Glutamatergic neuron (in vitro differentiated cells): Measurements from ENCODE around the gene ACADL. TPM values are rescaled to one million over a fixed set of nuclear protein-coding genes. Genes with fewer than 3 reads are reported as not detected.
"Not testable (repeated sequence)": the region's sequence is repeated elsewhere in the genome, so short reads cannot be mapped to it uniquely, and the experiment has no call there.

ENCODE experiments used
- DNase-seq: peaks from one replicate; pipeline ENCODE4 v3.0.0; 2022
- H3K27ac Mint-ChIP-seq: one replicate; pipeline ENCODE4 v1.8.0; 2020; ENCODE audit warnings: mild to moderate bottlenecking, mixed read lengths, inconsistent platforms; ENCODE audit not compliant: unreplicated experiment
- H3K27me3 Mint-ChIP-seq: one replicate; pipeline ENCODE4 v1.8.0; 2020; ENCODE audit warnings: mild to moderate bottlenecking, moderate library complexity, mixed read lengths, inconsistent platforms; ENCODE audit not compliant: unreplicated experiment
- H3K36me3 Mint-ChIP-seq: one replicate; pipeline ENCODE4 v1.8.0; 2020; ENCODE audit warnings: mild to moderate bottlenecking, mixed read lengths, inconsistent platforms; ENCODE audit not compliant: unreplicated experiment
- H3K4me1 Mint-ChIP-seq: one replicate; pipeline ENCODE4 v1.8.0; 2020; ENCODE audit warnings: mild to moderate bottlenecking, low read depth, mixed read lengths, inconsistent platforms; ENCODE audit not compliant: unreplicated experiment
- H3K4me3 Mint-ChIP-seq: one replicate; pipeline ENCODE4 v1.8.0; 2020; ENCODE audit warnings: mild to moderate bottlenecking, mixed read lengths, inconsistent platforms; ENCODE audit not compliant: unreplicated experiment
- H3K9me3 Mint-ChIP-seq: one replicate; pipeline ENCODE4 v1.8.0; 2020; ENCODE audit warnings: mild to moderate bottlenecking, moderate library complexity, mixed read lengths, inconsistent platforms; ENCODE audit not compliant: unreplicated experiment
- CTCF ChIP-seq: fragments of 200-600 bp; sonication (generic); IDR thresholded peaks from one replicate; pipeline ENCODE4 v1.5.0; 2021; ENCODE audit not compliant: partially characterized antibody, unreplicated experiment
- total RNA-seq: library from RNA; stranded (reverse); fragmentation: NEBNext Ultra II Directional; extraction: Animal tissue kit (Norgen Biotek cat#: 25700); gene quantifications from one replicate; pipeline ENCODE4 v1.2.1, GENCODE V29; 2021; ENCODE audit not compliant: unreplicated experiment

The ACADL gene
- total RNA-seq, 1 donor from 2014 or later, result not detected

- Mint-ChIP-seq H3K27me3 (peaks cover 2% of the 10 kb centered on the region), H3K9me3 (peaks cover 10% of the 10 kb centered on the region), H3K4me1 (no peaks in the 10 kb centered on the region), H3K36me3 (peaks cover 18% of the 10 kb centered on the region), H3K27ac (no peak overlapping the region), H3K4me3 (no peak overlapping the region)
- TF ChIP-seq CTCF, result no peak
- no peak for DNase-seq
These were observed 36.5 kb downstream of the ACADL start for GRCh38 chr2:210188755-210189154.

- H3K4me1 Mint-ChIP-seq, result no peaks in the 10 kb centered on the region
- TF ChIP-seq CTCF, result no peak
- peaks cover 18% of the 10 kb centered on the region for H3K36me3 Mint-ChIP-seq
- H3K27ac Mint-ChIP-seq, result no peak overlapping the region
- H3K4me3 Mint-ChIP-seq, result no peak overlapping the region
- H3K27me3 Mint-ChIP-seq, result peaks cover 3% of the 10 kb centered on the region
- H3K9me3 Mint-ChIP-seq, result peaks cover 12% of the 10 kb centered on the region
- no peak for DNase-seq
These were observed 37.1 kb downstream of the ACADL start for GRCh38 chr2:210188190-210188589.

- Mint-ChIP-seq H3K9me3 (peaks cover 12% of the 10 kb centered on the region), H3K36me3 (peaks cover 18% of the 10 kb centered on the region)
- DNase-seq, H3K27me3 Mint-ChIP-seq, H3K4me1 Mint-ChIP-seq, H3K27ac Mint-ChIP-seq, H3K4me3 Mint-ChIP-seq: not testable (repeated sequence)
These were observed 41.3 kb downstream of the ACADL start for GRCh38 chr2:210183936-210184335.

- not testable (repeated sequence) for H3K4me3 Mint-ChIP-seq, DNase-seq, H3K27me3 Mint-ChIP-seq, H3K27ac Mint-ChIP-seq, H3K4me1 Mint-ChIP-seq
- peaks cover 18% of the 10 kb centered on the region for H3K36me3 Mint-ChIP-seq
- H3K9me3 Mint-ChIP-seq, result peaks cover 12% of the 10 kb centered on the region
These were observed 43.6 kb downstream of the ACADL start for GRCh38 chr2:210181606-210182088.

- not testable (repeated sequence) for H3K4me1 Mint-ChIP-seq, H3K9me3 Mint-ChIP-seq, H3K27me3 Mint-ChIP-seq, H3K4me3 Mint-ChIP-seq, DNase-seq, H3K27ac Mint-ChIP-seq
- peaks cover 18% of the 10 kb centered on the region for H3K36me3 Mint-ChIP-seq
These were observed 44.1 kb downstream of the ACADL start for GRCh38 chr2:210181033-210181605.

- no peak for DNase-seq
- peaks cover 6% of the 10 kb centered on the region for H3K9me3 Mint-ChIP-seq
- peaks cover 16% of the 10 kb centered on the region for H3K36me3 Mint-ChIP-seq
- no peaks in the 10 kb centered on the region for H3K4me1 Mint-ChIP-seq
- peaks cover 5% of the 10 kb centered on the region for H3K27me3 Mint-ChIP-seq
- no peak for TF ChIP-seq CTCF
- H3K4me3 Mint-ChIP-seq, result no peak overlapping the region
- H3K27ac Mint-ChIP-seq, result no peak overlapping the region
These were observed 44.8 kb downstream of the ACADL start for GRCh38 chr2:210180477-210180876.
